GM21717 (cell line): ENCODE data around the gene GRM2.

ENCODE experiments used
- ATAC-seq: cut with Tn5 transposase; IDR thresholded peaks from one replicate; pipeline ENCODE4 v1.9.1; 2021; ENCODE audit warnings: mild to moderate bottlenecking, moderate library complexity; ENCODE audit not compliant: unreplicated experiment

The GRM2 gene

GRCh38 chr3:51680196-51680595 is 26.7 kb upstream of the GRM2 start:
- ATAC-seq, result no peak

- no peak for ATAC-seq
These were observed 26.1 kb upstream of the GRM2 start for GRCh38 chr3:51680663-51681230.

GRCh38 chr3:51681453-51681852 is 25.4 kb upstream of the GRM2 start:
- no peak for ATAC-seq

- peak; percentile 71 for ATAC-seq
These were observed 24.8 kb upstream of the GRM2 start for GRCh38 chr3:51682079-51682478.

- ATAC-seq, result no peak
These were observed 24.3 kb upstream of the GRM2 start for GRCh38 chr3:51682526-51682925.

GRCh38 chr3:51683566-51683965 is 23.3 kb upstream of the GRM2 start:
- no peak for ATAC-seq

GRCh38 chr3:51684971-51685751 is 21.7 kb upstream of the GRM2 start:
- ATAC-seq, result no peak

GRCh38 chr3:51686056-51686455 is 20.8 kb upstream of the GRM2 start:
- ATAC-seq, result no peak

- peak; percentile 55 for ATAC-seq
These were observed 20.2 kb upstream of the GRM2 start for GRCh38 chr3:51686512-51687215.

- no peak for ATAC-seq
These were observed 19.2 kb upstream of the GRM2 start for GRCh38 chr3:51687431-51688205.

GRCh38 chr3:51688206-51688600 is 18.7 kb upstream of the GRM2 start:
- ATAC-seq, result no peak

GRCh38 chr3:51691021-51691420 is 15.8 kb upstream of the GRM2 start:
- no peak for ATAC-seq

- ATAC-seq, result no peak
These were observed 14.9 kb upstream of the GRM2 start for GRCh38 chr3:51691949-51692348.

- ATAC-seq, result no peak
These were observed 13.9 kb upstream of the GRM2 start for GRCh38 chr3:51692980-51693395.

- ATAC-seq, result no peak
These were observed 9.9 kb upstream of the GRM2 start for GRCh38 chr3:51696954-51697353.

- no peak for ATAC-seq
These were observed 8.7 kb upstream of the GRM2 start for GRCh38 chr3:51698209-51698608.

GRCh38 chr3:51700403-51700802 is 6.5 kb upstream of the GRM2 start:
- no peak for ATAC-seq

GRCh38 chr3:51702156-51702555 is 4.7 kb upstream of the GRM2 start:
- ATAC-seq, result no peak

GRCh38 chr3:51703068-51703760 is 3.7 kb upstream of the GRM2 start:
- no peak for ATAC-seq

GRCh38 chr3:51703761-51704510 is 2.9 kb upstream of the GRM2 start:
- no peak for ATAC-seq
